Coronary artery (tissue), 2 donors: Measurements from ENCODE around the gene GBA3.

Experiments used
- DNase-seq: peaks from one replicate; pipeline ENCODE4 v3.0.0-alpha.2; 2017; ENCODE audit warnings: low spot score
- H3K27ac ChIP-seq, 2 donors: fragments of 200-600 bp; sonication (generic); one replicate each; pipeline ENCODE4 v1.5.1; 2016 to 2019
- H3K4me3 ChIP-seq: fragments of 200-600 bp; sonication (generic); 2 replicates; pipeline ENCODE4 v1.5.1; 2016; ENCODE audit warnings: mild to moderate bottlenecking, moderate library complexity
- TF ChIP-seq, protein P1 (sequence below): fragments of 200-600 bp; sonication (generic); IDR thresholded peaks from one replicate; pipeline ENCODE4 v1.5.1; 2019; ENCODE audit warnings: antibody characterized with exemption

GBA3 gene

DNA sequence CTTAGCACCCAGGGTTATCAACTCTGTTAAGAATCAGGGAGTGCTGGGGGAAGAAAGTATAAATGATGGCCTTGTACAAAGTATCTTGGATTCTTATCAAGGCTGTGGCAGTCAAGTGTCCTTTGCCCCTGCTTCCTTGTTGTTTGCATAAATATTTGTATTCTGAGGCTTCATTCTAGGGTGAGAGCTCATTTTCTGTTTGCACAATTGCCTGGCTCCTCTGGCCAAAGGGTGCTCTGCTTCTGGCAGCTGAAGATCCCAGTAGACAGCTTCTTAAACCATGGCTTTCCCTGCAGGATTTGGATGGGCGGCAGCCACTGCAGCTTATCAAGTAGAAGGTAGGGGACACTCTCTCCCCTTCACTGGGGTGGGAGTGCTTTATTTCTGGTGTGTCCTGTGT is at the start of gene GBA3:
Gene GBA3, plus strand, starts transcription at position 202 of the 400 bp plus-strand sequence.
- no peak for DNase-seq
- TF ChIP-seq, protein P1, sequence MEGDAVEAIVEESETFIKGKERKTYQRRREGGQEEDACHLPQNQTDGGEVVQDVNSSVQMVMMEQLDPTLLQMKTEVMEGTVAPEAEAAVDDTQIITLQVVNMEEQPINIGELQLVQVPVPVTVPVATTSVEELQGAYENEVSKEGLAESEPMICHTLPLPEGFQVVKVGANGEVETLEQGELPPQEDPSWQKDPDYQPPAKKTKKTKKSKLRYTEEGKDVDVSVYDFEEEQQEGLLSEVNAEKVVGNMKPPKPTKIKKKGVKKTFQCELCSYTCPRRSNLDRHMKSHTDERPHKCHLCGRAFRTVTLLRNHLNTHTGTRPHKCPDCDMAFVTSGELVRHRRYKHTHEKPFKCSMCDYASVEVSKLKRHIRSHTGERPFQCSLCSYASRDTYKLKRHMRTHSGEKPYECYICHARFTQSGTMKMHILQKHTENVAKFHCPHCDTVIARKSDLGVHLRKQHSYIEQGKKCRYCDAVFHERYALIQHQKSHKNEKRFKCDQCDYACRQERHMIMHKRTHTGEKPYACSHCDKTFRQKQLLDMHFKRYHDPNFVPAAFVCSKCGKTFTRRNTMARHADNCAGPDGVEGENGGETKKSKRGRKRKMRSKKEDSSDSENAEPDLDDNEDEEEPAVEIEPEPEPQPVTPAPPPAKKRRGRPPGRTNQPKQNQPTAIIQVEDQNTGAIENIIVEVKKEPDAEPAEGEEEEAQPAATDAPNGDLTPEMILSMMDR, result no peak
- Histone ChIP-seq H3K4me3 (no peak within 1 kb of the TSS), H3K27ac (no peak within 1 kb of the TSS)

DNA sequence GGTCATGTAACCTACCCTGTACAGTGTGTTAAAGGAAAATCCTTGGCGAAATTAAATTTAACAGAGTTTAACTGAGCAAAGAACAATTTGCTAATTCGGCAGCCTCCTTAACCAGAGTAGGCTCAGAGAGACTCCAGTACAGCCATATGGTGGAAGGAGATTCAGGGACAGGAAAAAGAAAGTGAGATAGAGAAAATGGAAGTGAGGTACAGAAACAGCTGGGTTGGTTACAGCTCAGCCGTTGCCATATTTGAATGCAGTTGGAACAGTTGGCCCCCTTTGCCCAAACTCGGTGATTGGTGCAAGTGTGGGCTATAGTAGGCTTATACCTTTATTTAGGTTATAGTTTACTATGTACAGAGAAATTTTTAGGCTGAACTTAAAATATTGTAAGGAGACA is 48.8 kb upstream of the GBA3 start:
- H3K4me3 ChIP-seq, result no peak overlapping the region
- no peak for DNase-seq
- no peak overlapping the region for H3K27ac ChIP-seq
- TF ChIP-seq, protein P1, result no peak

DNA sequence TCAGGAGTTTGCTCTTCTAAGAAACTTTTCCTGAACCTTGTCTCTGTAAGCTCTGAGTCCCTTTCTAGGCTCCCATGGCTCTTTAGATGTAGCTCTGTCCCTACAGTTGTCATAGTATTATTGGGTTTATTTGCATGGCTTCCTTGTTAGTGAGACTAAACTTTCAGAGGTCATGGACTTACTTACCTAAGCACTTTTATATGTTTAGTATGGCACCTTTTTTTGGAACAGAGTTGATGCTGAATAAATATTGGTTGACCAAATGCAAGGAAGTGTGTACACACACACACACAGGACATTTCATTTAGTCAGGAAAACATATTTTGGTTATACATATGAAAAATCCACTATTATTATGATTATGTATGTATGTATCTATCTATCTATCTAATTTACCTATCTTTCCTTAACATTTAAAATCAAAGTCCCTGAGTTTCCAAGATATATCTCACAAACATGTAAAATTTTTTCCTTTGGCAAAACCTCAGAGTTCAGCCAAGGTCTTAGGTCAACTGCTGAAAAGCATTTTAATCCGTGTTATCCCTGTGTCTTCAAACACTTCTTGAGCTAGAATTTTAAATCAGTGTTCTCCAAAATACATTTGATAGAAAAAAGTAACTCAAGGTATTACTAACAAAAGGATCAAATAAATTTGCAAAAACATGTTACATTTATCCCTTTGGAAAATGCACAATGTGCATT is 47.1 kb upstream of the GBA3 start:
- TF ChIP-seq, protein P1, result no peak
- no peak overlapping the region for H3K27ac ChIP-seq
- no peak for DNase-seq
- no peak overlapping the region for H3K4me3 ChIP-seq

DNA sequence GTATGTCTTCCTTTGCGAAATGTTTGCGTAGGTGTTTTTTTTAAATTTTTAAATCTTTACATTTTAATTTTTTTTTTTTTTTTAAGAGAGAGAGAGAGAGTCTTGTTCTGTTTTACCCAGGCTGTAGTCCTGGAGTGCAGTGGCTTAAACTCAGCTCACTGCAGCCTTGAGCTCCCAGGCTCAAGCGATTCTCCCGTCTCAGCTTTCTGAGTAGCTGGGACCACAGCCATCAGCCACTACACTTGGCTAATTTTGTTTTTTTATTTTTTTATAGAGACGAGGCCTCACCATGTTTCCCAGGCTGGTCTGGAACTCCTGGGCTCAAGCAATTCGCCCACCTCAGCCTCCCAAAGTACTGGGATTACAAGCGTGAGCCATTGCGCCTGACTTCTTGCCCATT is 43.7 kb upstream of the GBA3 start:
- H3K4me3 ChIP-seq, result no peak overlapping the region
- TF ChIP-seq, protein P1, result no peak
- no peak overlapping the region for H3K27ac ChIP-seq
- DNase-seq, result no peak

DNA sequence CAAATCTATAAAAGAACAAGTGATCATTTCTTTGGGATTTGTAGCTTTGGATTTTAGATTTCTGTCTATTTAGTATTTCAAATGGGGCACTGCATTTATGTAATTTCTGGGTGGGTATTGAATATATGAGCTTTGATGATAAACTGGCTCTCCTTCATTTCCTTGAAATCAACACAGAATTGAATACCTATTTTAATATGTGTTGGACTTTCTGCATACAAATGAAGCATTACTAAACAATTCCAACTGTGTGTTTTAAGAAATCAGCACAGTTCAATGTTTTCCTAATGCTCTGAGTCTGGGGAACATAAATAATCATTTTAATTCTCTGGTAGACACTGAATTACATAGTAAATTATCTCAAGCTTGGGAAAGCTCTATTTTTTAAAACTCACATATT is 42.0 kb upstream of the GBA3 start:
- DNase-seq, result no peak
- Histone ChIP-seq H3K27ac (no peak overlapping the region), H3K4me3 (no peak overlapping the region)
- TF ChIP-seq, protein P1, result no peak

- no peak for DNase-seq
- H3K27ac ChIP-seq, result no peak overlapping the region
- TF ChIP-seq, protein P1, result no peak
- no peak overlapping the region for H3K4me3 ChIP-seq
These were observed 39.0 kb upstream of the GBA3 start for GRCh38 chr4:22653752-22654151.

DNA sequence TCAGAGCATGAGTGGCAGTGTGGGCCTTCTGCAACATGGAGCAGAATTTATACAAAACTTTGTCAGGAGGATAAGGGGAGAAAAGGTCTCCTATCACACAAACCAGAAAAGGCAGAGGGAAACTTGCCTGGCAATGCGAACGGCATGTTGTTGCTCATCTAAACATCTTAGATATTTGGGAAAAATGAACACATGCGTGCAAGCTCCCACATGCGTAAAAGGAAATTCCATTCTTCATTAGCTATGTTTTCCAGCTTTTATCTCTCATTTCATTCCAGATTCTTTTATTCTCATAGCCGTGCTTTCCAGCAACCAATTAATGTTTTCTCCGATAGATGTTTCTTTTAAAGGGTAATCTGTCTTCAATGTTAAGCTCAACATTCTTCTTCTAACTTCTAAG is 31.3 kb upstream of the GBA3 start:
- TF ChIP-seq, protein P1, result no peak
- Histone ChIP-seq H3K4me3 (no peak overlapping the region), H3K27ac (no peak overlapping the region)
- no peak for DNase-seq
